Measurements from ENCODE around the gene STIM2. TPM values are rescaled to one million over a fixed set of nuclear protein-coding genes. Genes with fewer than 3 reads are reported as not detected.

The STIM2 gene
- total and polyA plus RNA-seq, 2 of the 4 experiments (the other 2 are of a cell fraction) = 16.1 to 27.6 TPM

- H4K20me1 ChIP-seq (ENCODE audit: insufficient read depth, low read length) = peaks cover 4% of the 10 kb centered on the region
- no TSS peak for BruUV-seq (replicated peaks)
- no peak overlapping the region; a peak in 1 of 4 replicates for H4K8ac ChIP-seq (ENCODE audit: low read depth in 2 of 2, low read length in 2 of 2)
- ATAC-seq (ENCODE audit: low read depth) (peak; percentile 16), DNase-seq (peak; percentile 44)
- H3K79me1 ChIP-seq (ENCODE audit: low read depth in 1 of 2, low read length in 2 of 2) = peaks cover 9 to 22% of the 10 kb centered on the region in 2 experiments
- no peak overlapping the region; the same call in 1 of the 2 replicates for H3K56ac ChIP-seq (ENCODE audit: extremely low read depth, insufficient read depth, low read length)
- peaks cover 3% of the 10 kb centered on the region; the same call in 1 of the 2 replicates for H3K9me1 ChIP-seq (ENCODE audit: insufficient read depth, low read length)
- H2BK120ac ChIP-seq (ENCODE audit: low read depth, low read length) = no peak overlapping the region
- H3K27ac ChIP-seq (ENCODE audit: insufficient read depth, low read length) = peak overlapping the region; percentile 48
- in situ Hi-C loops (cut with MboI; ENCODE audit: low sequenced_read_pairs) = loop anchor here (25.0 kb wide), 1 partner anchor 524 kb away; no protein-coding TSS in a partner anchor
- H3K4me2 ChIP-seq (ENCODE audit: low read depth, low read length) = no peak overlapping the region
- peak overlapping the region; percentile 71 for H2BK5ac ChIP-seq (ENCODE audit: low read depth, low read length, poor library complexity, severe bottlenecking)
- H3K18ac ChIP-seq (ENCODE audit: low read depth, low read length) = no peak overlapping the region
- no peak overlapping the region for H2AK5ac ChIP-seq (ENCODE audit: low read depth, low read length)
- H3K9ac ChIP-seq (ENCODE audit: low read depth, low read length) = peak overlapping the region; percentile 85
- H2AFZ ChIP-seq (replicated peaks; ENCODE audit: low read length, poor library complexity) = peak overlapping the region; percentile 98
- H3K4me3 ChIP-seq (ENCODE audit: insufficient read depth, low read depth, low read length) = peak overlapping the region; percentile 62
- POLR2A ChIA-PET (ENCODE audit: unreplicated experiment) = interaction anchor here (1.0 kb wide), 1 partner anchor 19 kb away, joined by 6 read pairs; no protein-coding TSS in a partner anchor
- H2AK9ac ChIP-seq (replicated peaks; ENCODE audit: low read depth, low read length, poor library complexity) = peak overlapping the region; percentile 74
- CTCF ChIA-PET = interaction anchor here (0.6 kb wide), 1 partner anchor 849 kb away, joined by 3 read pairs; no protein-coding TSS in a partner anchor
- no peak overlapping the region for H3K4ac ChIP-seq (ENCODE audit: low read depth, low read length)
- intact Hi-C loops (cut with micrococcal nuclease) = loop anchor here (1.0 to 10.0 kb wide), 5 partner anchors 142 to 536 kb away; partner anchors contain the start of genes RBPJ and TBC1D19
- WGBS, 2 experiments (ENCODE audit: extremely low coverage in 2 of 2, insufficient read length in 1 of 2) = 0% methylated on average over 21 of the region's 70 CpGs; no CpG with 5 or more reads in 1 of the 2 experiments
- no peak overlapping the region for H2BK15ac ChIP-seq (ENCODE audit: low read depth, low read length)
- H3K23ac ChIP-seq (ENCODE audit: low read depth, low read length) = no peak overlapping the region
- H3K9me3 ChIP-seq (ENCODE audit: control insufficient read depth, insufficient read depth, low read length) = no peaks in the 10 kb centered on the region
- dilution Hi-C loops (cut with HindIII; ENCODE audit: low sequenced_read_pairs, unreplicated experiment) = no loop called here
- no peaks in the 10 kb centered on the region for H3K36me3 ChIP-seq (ENCODE audit: control insufficient read depth, insufficient read depth, low read length)
- H3K4me1 ChIP-seq (ENCODE audit: control insufficient read depth, insufficient read depth, low read length) = peaks cover 8% of the 10 kb centered on the region; the same call in 1 of the 2 replicates
- H3K27me3 ChIP-seq (ENCODE audit: control insufficient read depth, insufficient read depth, low read length) = no peaks in the 10 kb centered on the region
- H4K91ac ChIP-seq (ENCODE audit: insufficient read depth, low read depth, low read length) = no peak overlapping the region
- H2BK20ac ChIP-seq (ENCODE audit: low read depth, low read length) = no peak overlapping the region
- no peak overlapping the region for H4K5ac ChIP-seq (ENCODE audit: low read depth, low read length)
- no peak overlapping the region for H3K14ac ChIP-seq (replicated peaks; ENCODE audit: low read depth, low read length)
- TF ChIP-seq CTCF (conservative IDR thresholded peaks at IDR 0.05; ENCODE audit: low read depth, low read length) (no peak), MAZ (IDR thresholded peaks at IDR 0.05; ENCODE audit: borderline replicate concordance, low read depth, low read length) (no peak), FOS (IDR thresholded peaks at IDR 0.05; ENCODE audit: low read depth, low read length) (no peak), CHD1 (IDR thresholded peaks at IDR 0.05; ENCODE audit: low read depth, low read length) (peak; percentile 76), RAD21 (IDR thresholded peaks at IDR 0.05; ENCODE audit: low read length) (no peak), POLR2A (IDR thresholded peaks at IDR 0.05; ENCODE audit: low read depth, low read length) (peak; percentile 19; the same call in 1 of the 2 replicates), SMC3 (IDR thresholded peaks at IDR 0.05; ENCODE audit: low read depth, low read length) (no peak)
Measured at GRCh38 chr4:26860922-26861433, 337 bp downstream of the STIM2 start.
